CD14-positive monocyte (primary cell): ENCODE results near the gene POU2F1. TPM values are rescaled to one million over a fixed set of nuclear protein-coding genes. Genes with fewer than 3 reads are reported as not detected.

Source experiments
- DNase-seq, 3 donors: peaks; one replicate each; pipeline ENCODE4 v3.0.0-alpha.2; 2011 to 2022
- H2AFZ ChIP-seq: 2 replicates; pipeline ENCODE4 v1.6.0; 2012; ENCODE audit warnings: mild to moderate bottlenecking, low read depth, low read length, inconsistent platforms; ENCODE audit not compliant: insufficient read depth, poor library complexity, severe bottlenecking
- H3K27ac ChIP-seq, 2 donors: 1 replicate in 1 of 2; 2 replicates in 1 of 2; pipeline ENCODE4 v1.5.1; 2012 to 2013; ENCODE audit warnings: low read length in 2 of 2, control low read depth in 1 of 2, inconsistent platforms in 1 of 2, low read depth in 1 of 2, mild to moderate bottlenecking in 1 of 2
- H3K27me3 ChIP-seq, 2 donors: one replicate each; pipeline versions ENCODE4 v1.6.0 to v1.6.1; 2011 to 2013; ENCODE audit warnings: low read length in 2 of 2; ENCODE audit not compliant: control insufficient read depth in 2 of 2, insufficient read depth in 2 of 2
- H3K36me3 ChIP-seq, 2 donors: replicated peaks in 1 of 2; 1 replicate in 1 of 2; 2 replicates in 1 of 2; pipeline versions ENCODE4 v1.5.1 to v1.6.1; 2012 to 2013; ENCODE audit warnings: low read length in 2 of 2, control low read depth in 1 of 2, inconsistent platforms in 1 of 2, mild to moderate bottlenecking in 1 of 2; ENCODE audit not compliant: insufficient read depth in 2 of 2, control insufficient read depth in 1 of 2
- H3K4me1 ChIP-seq, 2 donors: 1 replicate in 1 of 2; 2 replicates in 1 of 2; pipeline versions ENCODE4 v1.5.1 to v1.6.1; 2012 to 2013; ENCODE audit warnings: low read length in 2 of 2, control low read depth in 1 of 2, inconsistent platforms in 1 of 2, mild to moderate bottlenecking in 1 of 2, moderate library complexity in 1 of 2; ENCODE audit not compliant: insufficient read depth in 2 of 2, control insufficient read depth in 1 of 2
- H3K4me2 ChIP-seq: replicated peaks from 2 replicates; pipeline ENCODE3; 2012; ENCODE audit warnings: low read length, moderate library complexity, mild to moderate bottlenecking; ENCODE audit not compliant: poor library complexity, severe bottlenecking; ENCODE audit errors: extremely low read depth
- H3K4me3 ChIP-seq, 3 experiments: fragments of 200-600 bp in 1 of 3; sonication (generic) in 1 of 3; replicated peaks in 1 of 3; 1 replicate in 2 of 3; 2 replicates in 1 of 3; pipeline ENCODE4 v1.5.1; 2011 to 2013; ENCODE audit warnings: low read length in 3 of 3, mild to moderate bottlenecking in 3 of 3, control low read depth in 2 of 3, low read depth in 2 of 3, inconsistent platforms in 1 of 3, moderate library complexity in 1 of 3
- H3K79me2 ChIP-seq: 2 replicates; pipeline ENCODE4 v1.6.0; 2012; ENCODE audit warnings: mild to moderate bottlenecking, control low read depth, inconsistent platforms, low read length, moderate library complexity; ENCODE audit not compliant: insufficient read depth
- H3K9ac ChIP-seq: 2 replicates; pipeline ENCODE4 v1.6.0; 2017; ENCODE audit warnings: low read length, mild to moderate bottlenecking; ENCODE audit not compliant: insufficient read depth, poor library complexity, severe bottlenecking
- H3K9me3 ChIP-seq, 2 donors: replicated peaks in 1 of 2; 1 replicate in 1 of 2; 2 replicates in 1 of 2; pipeline versions ENCODE4 v1.5.1 to v1.6.1; 2012 to 2013; ENCODE audit warnings: low read length in 2 of 2, control low read depth in 1 of 2; ENCODE audit not compliant: control insufficient read depth in 1 of 2, insufficient read depth in 1 of 2
- H4K20me1 ChIP-seq: 2 replicates; pipeline ENCODE4 v1.6.0; 2012; ENCODE audit warnings: mild to moderate bottlenecking, low read length, control low read depth, moderate library complexity; ENCODE audit not compliant: insufficient read depth
- H3K27ac Mint-ChIP-seq, 7 donors: one replicate each; pipeline ENCODE4 v1.8.0; 2020; ENCODE audit warnings: mild to moderate bottlenecking in 7 of 7, mixed read lengths in 7 of 7, moderate library complexity in 6 of 7, inconsistent platforms in 2 of 7
- H3K27me3 Mint-ChIP-seq, 3 donors: one replicate each; pipeline ENCODE4 v1.8.0; 2021 to 2022; ENCODE audit warnings: low read depth in 3 of 3, mild to moderate bottlenecking in 3 of 3, mixed read lengths in 3 of 3, moderate library complexity in 3 of 3, inconsistent platforms in 1 of 3
- H3K36me3 Mint-ChIP-seq, 2 donors: one replicate each; pipeline ENCODE4 v1.8.0; 2020; ENCODE audit warnings: mixed read lengths in 2 of 2, inconsistent platforms in 1 of 2, mild to moderate bottlenecking in 1 of 2
- H3K4me1 Mint-ChIP-seq: one replicate; pipeline ENCODE4 v1.8.0; 2020; ENCODE audit warnings: mild to moderate bottlenecking, mixed read lengths
- H3K4me3 Mint-ChIP-seq, 2 donors: one replicate each; pipeline ENCODE4 v1.8.0; 2020; ENCODE audit warnings: mild to moderate bottlenecking in 2 of 2, mixed read lengths in 2 of 2, moderate library complexity in 1 of 2
- H3K9me3 Mint-ChIP-seq, 7 donors: one replicate each; pipeline ENCODE4 v1.8.0; 2020 to 2022; ENCODE audit warnings: mixed read lengths in 7 of 7, mild to moderate bottlenecking in 6 of 7, moderate library complexity in 6 of 7, inconsistent platforms in 2 of 7
- CTCF ChIP-seq: fragments of 200-600 bp; IDR thresholded peaks from one replicate; pipeline ENCODE4 v1.8.0; 2022; ENCODE audit warnings: antibody characterized with exemption, mild to moderate bottlenecking
- WGBS: methylation state at CpG from one replicate; pipeline ENCODE4 v1.1.5; 2013; ENCODE audit warnings: missing lambda C conversion rate; ENCODE audit not compliant: insufficient coverage; 5-methylcytosine and 5-hydroxymethylcytosine counted together
- intact Hi-C, 2 donors: fragments of 100-400 bp; cut with micrococcal nuclease; formaldehyde crosslinking; loops; one replicate each; pipeline versions ENCODE4 v1.15.0 to v1.15.1; 2023
- polyA plus RNA-seq, 3 donors: library from polyadenylated mRNA; depleted of rRNA in 1 of 3; unstranded in 2 of 3; stranded (reverse) in 1 of 3; fragments of 300-500 nt in 2 of 3; fragments of >200 nt in 1 of 3; fragmentation: Illumina TruSeq in 2 of 3; gene quantifications; 1 replicate in 2 of 3; 2 replicates in 1 of 3; pipeline ENCODE4 v1.2.3, GENCODE V29; 2012 to 2021

The POU2F1 gene
- polyA plus RNA-seq, 3 donors, result 2.3 to 4.2 (median 3.9) TPM

- Mint-ChIP-seq H3K27me3 (peaks cover 0 to 2% (median 0%) of the 10 kb centered on the region in 3 donors), H3K36me3 (peaks cover 13 to 21% of the 10 kb centered on the region in 2 donors), H3K9me3 (peaks cover 0 to 3% (median 0%) of the 10 kb centered on the region in 7 donors), H3K27ac (no peak overlapping the region), H3K4me1 (peaks cover 9% of the 10 kb centered on the region), H3K4me3 (no peak overlapping the region)
- Histone ChIP-seq H3K4me1 (no peaks in the 10 kb centered on the region), H3K27me3 (no peaks in the 10 kb centered on the region), H3K4me3 (no peak overlapping the region), H3K36me3 (peaks cover 0 to 7% of the 10 kb centered on the region in 2 donors), H4K20me1 (no peaks in the 10 kb centered on the region), H2AFZ (no peak overlapping the region), H3K4me2 (no peak overlapping the region), H3K9ac (no peak overlapping the region), H3K27ac (no peak overlapping the region), H3K9me3 (no peaks in the 10 kb centered on the region), H3K79me2 (peaks cover 19% of the 10 kb centered on the region)
- intact Hi-C loops, result no loop called here
- 0% methylated on average over 1 of the region's 3 CpGs for WGBS
- peak in 1 of 3 donors; percentile 4 for DNase-seq
- TF ChIP-seq CTCF, result peak; percentile 26
These were observed 122.2 kb downstream of the POU2F1 start for GRCh38 chr1:167342846-167343245.

- H3K36me3 ChIP-seq, result peaks cover 0 to 7% of the 10 kb centered on the region in 2 donors
- no peak overlapping the region for H3K4me3 ChIP-seq
- peaks cover 19% of the 10 kb centered on the region for H3K79me2 ChIP-seq
- DNase-seq, result no peak
- H3K9me3 ChIP-seq, result no peaks in the 10 kb centered on the region
- Mint-ChIP-seq H3K9me3 (peaks cover 0 to under 1% (median 0%) of the 10 kb centered on the region in 7 donors), H3K27me3 (peaks cover 0 to 2% (median 0%) of the 10 kb centered on the region in 3 donors), H3K4me1 (peaks cover 9% of the 10 kb centered on the region), H3K27ac (no peak overlapping the region), H3K36me3 (peaks cover 11 to 16% of the 10 kb centered on the region in 2 donors), H3K4me3 (no peak overlapping the region)
- H3K4me2 ChIP-seq, result no peak overlapping the region
- H3K4me1 ChIP-seq, result no peaks in the 10 kb centered on the region
- no peak overlapping the region for H3K9ac ChIP-seq
- no peaks in the 10 kb centered on the region for H4K20me1 ChIP-seq
- TF ChIP-seq CTCF, result no peak
- intact Hi-C loops, result no loop called here
- WGBS, result no CpG with 5 or more reads among the region's 1 CpG
- no peaks in the 10 kb centered on the region for H3K27me3 ChIP-seq
- H3K27ac ChIP-seq, result no peak overlapping the region
- no peak overlapping the region for H2AFZ ChIP-seq
These were observed 123.4 kb downstream of the POU2F1 start for GRCh38 chr1:167344112-167344511.
